Cardiac muscle cell (in vitro differentiated cells and primary cell): Measurements from ENCODE around the gene TGM6. TPM values are rescaled to one million over a fixed set of nuclear protein-coding genes. Genes with fewer than 3 reads are reported as not detected.

Experiments
- DNase-seq, 2 donors: peaks; one replicate each; pipeline versions ENCODE4 v3.0.0 to v3.0.0-alpha.2; 2010 to 2017; ENCODE audit warnings: low read depth in 1 of 2, low spot score in 1 of 2
- H3K27ac ChIP-seq: fragments of 200-600 bp; sonication (generic); 2 replicates; pipeline ENCODE4 v1.5.1; 2016
- H3K27me3 ChIP-seq: fragments of 200-600 bp; sonication (generic); 2 replicates; pipeline ENCODE4 v1.6.0; 2016; ENCODE audit warnings: control low read depth
- H3K36me3 ChIP-seq: fragments of 200-600 bp; sonication (generic); 2 replicates; pipeline ENCODE4 v1.5.1; 2016; ENCODE audit warnings: control low read depth
- H3K4me1 ChIP-seq: fragments of 200-600 bp; sonication (generic); 2 replicates; pipeline ENCODE4 v1.8.1; 2017; ENCODE audit warnings: low read depth, mild to moderate bottlenecking, mixed run types
- H3K4me3 ChIP-seq: fragments of 200-600 bp; sonication (generic); 2 replicates; pipeline ENCODE4 v1.5.1; 2016; ENCODE audit warnings: mild to moderate bottlenecking
- H3K9me3 ChIP-seq: fragments of 200-600 bp; sonication (generic); 2 replicates; pipeline ENCODE4 v1.5.1; 2017; ENCODE audit warnings: low read depth, mild to moderate bottlenecking, control low read depth
- polyA plus RNA-seq: library from polyadenylated mRNA; unstranded; fragments of >200 nt; fragmentation: Nextera tagmentation; extraction: Ambion mirVana; gene quantifications from 2 replicates; pipeline ENCODE4 v1.2.1, GENCODE V29; 2016
- total RNA-seq: library from RNA; depleted of rRNA; stranded (reverse); fragments of >200 nt; gene quantifications from 2 replicates; pipeline ENCODE4 v1.2.3, GENCODE V29; 2016
- TF ChIP-seq, protein P1 (sequence below): IDR thresholded peaks from 2 replicates; pipeline ENCODE4 v1.5.1; 2012; ENCODE audit warnings: low read depth, mild to moderate bottlenecking, low read length

TGM6 gene
- total and polyA plus RNA-seq, 2 experiments from 2014 or later, result not detected

DNA sequence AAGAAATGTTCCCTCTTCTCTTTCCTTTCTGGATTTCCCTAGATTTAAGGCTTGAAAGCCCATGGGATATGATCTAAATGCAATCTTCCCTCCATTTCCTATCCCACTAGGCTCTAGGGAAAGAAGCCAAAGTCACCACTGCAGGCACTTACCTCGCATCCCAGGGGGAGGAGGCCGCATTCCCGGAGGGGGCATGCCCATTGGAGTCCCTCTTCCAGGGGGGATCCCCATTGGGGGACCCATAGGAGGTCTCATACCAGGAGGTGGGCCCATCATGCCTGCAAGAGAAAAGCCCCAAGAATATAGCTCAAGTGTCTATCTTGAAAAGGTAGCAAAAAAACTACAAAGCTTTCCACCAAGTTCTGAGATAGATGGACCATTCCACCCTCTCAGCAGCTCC is 81.8 kb downstream of the TGM6 start:
- no peaks in the 10 kb centered on the region for H3K27me3 ChIP-seq
- no peak overlapping the region for H3K4me3 ChIP-seq
- DNase-seq, result no peak
- H3K4me1 ChIP-seq, result no peaks in the 10 kb centered on the region
- no peaks in the 10 kb centered on the region for H3K9me3 ChIP-seq
- TF ChIP-seq, protein P1, sequence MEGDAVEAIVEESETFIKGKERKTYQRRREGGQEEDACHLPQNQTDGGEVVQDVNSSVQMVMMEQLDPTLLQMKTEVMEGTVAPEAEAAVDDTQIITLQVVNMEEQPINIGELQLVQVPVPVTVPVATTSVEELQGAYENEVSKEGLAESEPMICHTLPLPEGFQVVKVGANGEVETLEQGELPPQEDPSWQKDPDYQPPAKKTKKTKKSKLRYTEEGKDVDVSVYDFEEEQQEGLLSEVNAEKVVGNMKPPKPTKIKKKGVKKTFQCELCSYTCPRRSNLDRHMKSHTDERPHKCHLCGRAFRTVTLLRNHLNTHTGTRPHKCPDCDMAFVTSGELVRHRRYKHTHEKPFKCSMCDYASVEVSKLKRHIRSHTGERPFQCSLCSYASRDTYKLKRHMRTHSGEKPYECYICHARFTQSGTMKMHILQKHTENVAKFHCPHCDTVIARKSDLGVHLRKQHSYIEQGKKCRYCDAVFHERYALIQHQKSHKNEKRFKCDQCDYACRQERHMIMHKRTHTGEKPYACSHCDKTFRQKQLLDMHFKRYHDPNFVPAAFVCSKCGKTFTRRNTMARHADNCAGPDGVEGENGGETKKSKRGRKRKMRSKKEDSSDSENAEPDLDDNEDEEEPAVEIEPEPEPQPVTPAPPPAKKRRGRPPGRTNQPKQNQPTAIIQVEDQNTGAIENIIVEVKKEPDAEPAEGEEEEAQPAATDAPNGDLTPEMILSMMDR, result no peak
- peaks cover 73% of the 10 kb centered on the region for H3K36me3 ChIP-seq
- H3K27ac ChIP-seq, result no peak overlapping the region

DNA sequence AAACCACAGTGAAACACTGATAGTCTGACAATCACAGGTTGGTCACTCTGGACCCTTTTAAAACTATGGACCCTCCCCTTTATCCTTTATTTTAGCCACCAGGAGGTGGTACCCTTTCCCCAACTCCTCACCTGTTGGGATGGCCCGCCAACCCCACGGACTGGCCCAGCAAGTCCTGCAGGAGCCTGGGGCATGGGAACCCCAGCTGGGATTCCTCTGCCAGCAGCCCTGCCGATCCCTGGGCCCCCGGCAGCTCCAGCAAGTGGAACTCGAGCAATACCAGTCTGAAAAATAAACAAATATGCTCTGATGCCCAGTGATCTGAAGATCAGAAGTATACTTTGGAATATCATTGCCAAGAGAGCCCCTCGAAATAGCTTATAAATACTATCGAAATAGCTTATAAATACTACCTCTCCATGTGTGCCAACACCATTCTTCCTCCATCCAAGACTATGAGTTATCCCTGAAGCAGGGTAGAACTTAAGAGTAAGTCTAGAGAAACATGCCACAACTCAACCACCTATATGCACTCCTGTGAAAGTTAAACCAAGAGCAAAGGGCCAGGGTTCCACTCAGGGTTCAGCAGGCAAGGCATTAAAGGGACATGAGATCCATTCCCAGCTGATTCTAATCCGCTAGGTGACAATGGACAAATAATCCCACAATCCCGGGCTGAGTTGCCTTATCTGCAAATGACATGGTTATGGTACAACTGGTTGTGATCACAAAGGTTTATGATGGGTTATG is 83.1 kb downstream of the TGM6 start:
- H3K27me3 ChIP-seq, result no peaks in the 10 kb centered on the region

DNA sequence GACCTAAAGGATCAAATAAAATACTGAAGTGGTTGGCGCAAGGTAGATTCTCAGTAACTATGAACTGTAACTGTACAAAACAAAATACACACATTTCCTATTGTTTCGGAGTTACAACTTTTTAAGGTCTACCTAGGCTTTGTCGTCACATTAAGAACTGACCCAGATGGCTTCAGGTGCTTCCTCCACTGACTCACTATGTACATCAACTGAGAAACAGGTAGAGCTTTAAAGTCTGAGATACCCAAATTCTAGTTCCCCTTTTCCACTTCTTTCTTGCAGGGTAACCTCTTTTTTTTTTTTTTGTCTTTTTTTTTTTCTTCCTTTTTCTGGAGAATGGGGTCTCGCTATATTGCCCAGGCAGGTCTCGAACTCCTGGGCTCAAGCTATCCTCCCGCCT is 84.4 kb downstream of the TGM6 start:
- H3K27ac ChIP-seq, result no peak overlapping the region
- no peak overlapping the region for H3K4me3 ChIP-seq
- H3K9me3 ChIP-seq, result no peaks in the 10 kb centered on the region
- TF ChIP-seq, protein P1, result no peak
- H3K36me3 ChIP-seq, result peaks cover 73% of the 10 kb centered on the region
- peaks cover 6% of the 10 kb centered on the region for H3K4me1 ChIP-seq
- no peak for DNase-seq
- H3K27me3 ChIP-seq, result no peaks in the 10 kb centered on the region

More for the DNA sequence above, 83.1 kb downstream of the TGM6 start:
- DNase-seq, result no peak
- H3K4me3 ChIP-seq, result no peak overlapping the region
- H3K36me3 ChIP-seq, result peaks cover 77% of the 10 kb centered on the region
- no peak overlapping the region for H3K27ac ChIP-seq
- H3K4me1 ChIP-seq, result no peaks in the 10 kb centered on the region
- H3K9me3 ChIP-seq, result no peaks in the 10 kb centered on the region
- TF ChIP-seq, protein P1, result no peak

DNA sequence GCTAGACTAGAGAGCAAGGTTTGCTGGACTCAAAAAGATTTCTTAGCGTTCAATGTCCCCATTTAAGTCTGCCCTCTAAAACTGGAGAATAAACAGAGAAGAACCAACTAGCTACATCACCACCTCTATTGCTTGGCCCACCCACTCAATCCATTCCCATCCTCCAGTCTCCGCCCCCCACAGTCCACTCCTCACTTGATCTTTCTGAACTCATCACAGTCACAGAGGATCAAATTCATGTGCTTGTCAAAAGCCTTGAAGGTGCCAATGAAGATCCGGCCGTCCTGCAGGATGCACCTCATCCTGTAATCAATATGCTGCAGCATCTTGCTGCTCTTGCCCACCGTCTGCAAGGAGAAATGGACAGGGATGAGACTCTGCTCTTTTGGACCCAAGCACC is 86.7 kb downstream of the TGM6 start:
- H3K4me1 ChIP-seq, result peaks cover 6% of the 10 kb centered on the region
- H3K27me3 ChIP-seq, result no peaks in the 10 kb centered on the region
- no peak for DNase-seq
- no peak overlapping the region for H3K4me3 ChIP-seq
- TF ChIP-seq, protein P1, result no peak
- peaks cover 50% of the 10 kb centered on the region for H3K36me3 ChIP-seq
- H3K9me3 ChIP-seq, result no peaks in the 10 kb centered on the region
- H3K27ac ChIP-seq, result no peak overlapping the region

DNA sequence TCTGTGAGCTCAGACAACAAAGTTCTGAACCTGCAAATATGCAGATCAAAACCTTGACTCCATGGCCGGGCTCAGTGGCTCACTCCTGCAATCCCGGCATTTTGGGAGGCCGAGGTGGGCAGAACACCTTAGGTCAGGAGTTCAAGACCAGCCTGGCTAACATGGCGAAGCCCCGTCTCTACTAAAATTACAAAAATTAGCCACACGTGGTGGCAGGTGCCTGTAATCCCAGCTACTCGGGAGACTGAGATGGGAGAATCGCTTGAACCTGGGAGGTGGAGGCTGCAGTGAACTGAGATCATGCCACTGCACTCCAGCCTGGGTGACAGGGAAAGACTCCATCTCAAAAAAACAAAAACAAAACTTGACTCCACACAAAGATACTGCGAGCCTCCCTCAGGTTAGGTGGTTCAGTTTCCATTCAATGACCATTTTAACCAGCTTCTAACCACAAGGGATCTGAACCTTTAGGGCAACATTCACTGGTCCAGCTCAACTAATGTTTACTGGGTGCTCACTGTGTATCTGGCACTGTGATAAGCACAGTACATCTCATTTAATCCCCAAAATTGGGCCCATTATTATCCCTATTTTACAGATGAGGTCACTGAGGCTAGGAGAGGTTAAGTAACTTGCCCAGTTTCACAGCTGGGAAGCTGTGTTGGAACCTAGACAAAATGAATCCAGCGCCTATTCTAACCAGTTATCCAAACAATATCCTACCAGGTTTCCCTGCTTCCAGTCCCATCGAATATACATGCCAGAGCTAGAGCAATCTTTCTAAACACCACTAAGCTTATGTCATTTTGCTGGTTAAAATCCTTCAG is 88.1 kb downstream of the TGM6 start:
- Histone ChIP-seq H3K4me1 (peaks cover 6% of the 10 kb centered on the region), H3K9me3 (no peaks in the 10 kb centered on the region), H3K4me3 (peak overlapping the region; percentile 72), H3K27me3 (no peaks in the 10 kb centered on the region), H3K36me3 (peaks cover 36% of the 10 kb centered on the region), H3K27ac (no peak overlapping the region)
- DNase-seq, result peak in 1 of 2 donors; percentile 9
- TF ChIP-seq, protein P1, result no peak
